ENCODE data around the gene STEEP1.

STEEP1 gene

DNA sequence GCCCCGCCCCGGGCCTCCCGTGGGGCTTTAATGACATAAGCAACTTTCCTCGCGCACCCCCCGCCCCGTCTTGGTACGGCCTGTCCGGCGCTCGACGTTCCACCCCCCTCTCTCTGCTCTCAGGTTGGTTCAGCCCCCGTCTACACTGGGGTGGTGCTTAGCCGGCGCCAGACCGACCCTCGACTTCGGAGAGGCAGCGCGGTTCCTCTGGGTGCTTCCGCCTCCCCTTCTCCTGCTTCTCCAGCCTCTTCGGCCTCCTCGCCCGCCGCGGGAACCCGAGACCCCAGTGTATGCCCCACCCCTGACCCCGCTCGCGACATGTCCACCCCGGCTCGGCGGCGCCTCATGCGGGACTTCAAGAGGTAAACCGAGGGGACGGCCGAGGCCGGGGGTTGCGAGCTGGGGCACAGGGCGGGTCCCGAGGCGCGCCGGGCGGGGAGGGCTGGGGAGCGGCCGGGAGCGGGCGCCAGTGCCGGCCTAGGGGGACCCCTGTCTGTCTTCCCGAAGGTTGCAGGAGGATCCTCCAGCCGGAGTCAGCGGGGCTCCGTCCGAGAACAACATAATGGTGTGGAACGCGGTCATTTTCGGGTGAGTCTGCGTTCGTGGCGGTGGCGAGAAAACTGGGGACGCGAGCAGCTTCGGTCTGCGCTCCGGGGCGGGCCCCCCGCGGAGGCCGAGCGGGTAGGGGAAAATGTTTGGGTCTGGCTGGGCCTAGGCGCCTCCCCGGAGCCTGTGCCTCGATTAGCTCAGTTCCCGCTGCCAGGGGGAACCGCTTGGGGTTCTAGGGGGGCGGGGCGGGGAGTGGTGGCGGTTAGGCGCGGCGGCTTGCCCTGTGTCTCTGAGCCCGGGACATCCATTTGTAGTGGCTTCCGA is 9.4 kb upstream of the STEEP1 start, which contains the start of gene UBE2A:
Gene UBE2A (plus strand): TSS at position 170 of the 873 bp plus-strand sequence. CDS start 149 bp downstream, at position 319.
- peaks cover 10% of the 10 kb centered on the region for H3K4me1 ChIP-seq (ENCODE audit: insufficient read depth, low read length)
- H3K9ac ChIP-seq (ENCODE audit: low read length): peak within 1 kb of the TSS; percentile 53
- H3K27me3 ChIP-seq (ENCODE audit: control insufficient read depth in 1 of 2, insufficient read depth in 2 of 2, low read length in 2 of 2): no peaks in the 10 kb centered on the region
- H3K4me3 ChIP-seq (ENCODE audit: low read depth in 1 of 2, low read length in 2 of 2): peak within 1 kb of the TSS; percentile 53 to 58
- no peaks in the 10 kb centered on the region for H3K9me3 ChIP-seq (ENCODE audit: low read length)
- peak within 1 kb of the TSS; percentile 76 for H3K27ac ChIP-seq (ENCODE audit: low read depth, low read length)
- H3K36me3 ChIP-seq (ENCODE audit: insufficient read depth, low read length): no peaks in the 10 kb centered on the region

GRCh38 chrX:119573840-119574393 is 8.7 kb upstream of the STEEP1 start:
- H3K4me1 ChIP-seq (ENCODE audit: insufficient read depth, low read length): peaks cover 10% of the 10 kb centered on the region
- H3K36me3 ChIP-seq (ENCODE audit: insufficient read depth, low read length): no peaks in the 10 kb centered on the region
- H3K27ac ChIP-seq (ENCODE audit: low read depth, low read length): peak overlapping the region; percentile 76
- no peaks in the 10 kb centered on the region for H3K9me3 ChIP-seq (ENCODE audit: low read length)
- no peaks in the 10 kb centered on the region for H3K27me3 ChIP-seq (ENCODE audit: control insufficient read depth in 1 of 2, insufficient read depth in 2 of 2, low read length in 2 of 2)
- H3K4me3 ChIP-seq (ENCODE audit: low read depth in 1 of 2, low read length in 2 of 2): peak overlapping the region; percentile 32 to 58
- H3K9ac ChIP-seq (ENCODE audit: low read length): no peak overlapping the region

- H3K4me1 ChIP-seq (ENCODE audit: insufficient read depth, low read length): peaks cover 10% of the 10 kb centered on the region
- no peaks in the 10 kb centered on the region for H3K9me3 ChIP-seq (ENCODE audit: low read length)
- no peak overlapping the region for H3K9ac ChIP-seq (ENCODE audit: low read length)
- no peaks in the 10 kb centered on the region for H3K27me3 ChIP-seq (ENCODE audit: control insufficient read depth in 1 of 2, insufficient read depth in 2 of 2, low read length in 2 of 2)
- H3K4me3 ChIP-seq (ENCODE audit: low read depth in 1 of 2, low read length in 2 of 2): peak overlapping the region in 1 of 2 donors; percentile 58
- no peaks in the 10 kb centered on the region for H3K36me3 ChIP-seq (ENCODE audit: insufficient read depth, low read length)
- H3K27ac ChIP-seq (ENCODE audit: low read depth, low read length): no peak overlapping the region
These were observed 8.0 kb upstream of the STEEP1 start for GRCh38 chrX:119573222-119573621.

GRCh38 chrX:119570351-119570835 is 5.2 kb upstream of the STEEP1 start:
- Histone ChIP-seq H3K36me3 (ENCODE audit: insufficient read depth, low read length) (no peaks in the 10 kb centered on the region), H3K9ac (ENCODE audit: low read length) (no peak overlapping the region), H3K27ac (ENCODE audit: low read depth, low read length) (no peak overlapping the region), H3K4me3 (ENCODE audit: low read depth in 1 of 2, low read length in 2 of 2) (no peak overlapping the region), H3K4me1 (ENCODE audit: insufficient read depth, low read length) (peaks cover 6% of the 10 kb centered on the region), H3K27me3 (ENCODE audit: control insufficient read depth in 1 of 2, insufficient read depth in 2 of 2, low read length in 2 of 2) (no peaks in the 10 kb centered on the region), H3K9me3 (ENCODE audit: low read length) (no peaks in the 10 kb centered on the region)

- Histone ChIP-seq H3K36me3 (ENCODE audit: insufficient read depth, low read length) (no peaks in the 10 kb centered on the region), H3K9me3 (ENCODE audit: low read length) (no peaks in the 10 kb centered on the region), H3K4me3 (ENCODE audit: low read depth in 1 of 2, low read length in 2 of 2) (no peak overlapping the region), H3K27me3 (ENCODE audit: control insufficient read depth in 1 of 2, insufficient read depth in 2 of 2, low read length in 2 of 2) (no peaks in the 10 kb centered on the region), H3K4me1 (ENCODE audit: insufficient read depth, low read length) (no peaks in the 10 kb centered on the region), H3K27ac (ENCODE audit: low read depth, low read length) (no peak overlapping the region), H3K9ac (ENCODE audit: low read length) (no peak overlapping the region)
These were observed 12.7 kb downstream of the STEEP1 start for GRCh38 chrX:119552508-119552907.

- no peaks in the 10 kb centered on the region for H3K27me3 ChIP-seq (ENCODE audit: control insufficient read depth in 1 of 2, insufficient read depth in 2 of 2, low read length in 2 of 2)
- H3K4me3 ChIP-seq (ENCODE audit: low read depth in 1 of 2, low read length in 2 of 2): no peak overlapping the region
- no peaks in the 10 kb centered on the region for H3K36me3 ChIP-seq (ENCODE audit: insufficient read depth, low read length)
- no peaks in the 10 kb centered on the region for H3K9me3 ChIP-seq (ENCODE audit: low read length)
- H3K27ac ChIP-seq (ENCODE audit: low read depth, low read length): no peak overlapping the region
- H3K9ac ChIP-seq (ENCODE audit: low read length): no peak overlapping the region
- no peaks in the 10 kb centered on the region for H3K4me1 ChIP-seq (ENCODE audit: insufficient read depth, low read length)
These were observed 15.7 kb downstream of the STEEP1 start for GRCh38 chrX:119549327-119550016.

DNA sequence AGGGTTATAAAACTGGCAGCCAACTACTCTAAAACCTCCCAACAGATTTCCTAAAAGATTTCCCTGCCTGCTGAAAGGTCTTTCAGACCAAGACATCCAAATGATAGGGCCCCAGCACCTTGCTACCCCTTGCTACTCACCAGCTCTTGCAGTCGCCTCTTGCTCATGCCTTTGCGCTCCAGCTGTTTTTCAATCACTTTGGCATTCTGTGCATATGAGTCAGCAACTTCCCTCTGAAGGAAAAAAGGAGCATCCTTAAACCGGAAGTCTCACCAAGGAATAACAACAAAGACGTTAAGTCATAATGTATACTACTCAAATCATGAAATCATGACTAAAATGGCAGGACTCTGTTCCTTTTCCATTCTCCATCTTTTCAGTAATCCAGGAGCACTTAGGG is 24.0 kb downstream of the STEEP1 start:
- Histone ChIP-seq H3K9me3 (ENCODE audit: low read length) (no peaks in the 10 kb centered on the region), H3K9ac (ENCODE audit: low read length) (no peak overlapping the region), H3K27me3 (ENCODE audit: control insufficient read depth in 1 of 2, insufficient read depth in 2 of 2, low read length in 2 of 2) (no peaks in the 10 kb centered on the region), H3K36me3 (ENCODE audit: insufficient read depth, low read length) (no peaks in the 10 kb centered on the region), H3K27ac (ENCODE audit: low read depth, low read length) (no peak overlapping the region), H3K4me3 (ENCODE audit: low read depth in 1 of 2, low read length in 2 of 2) (no peak overlapping the region), H3K4me1 (ENCODE audit: insufficient read depth, low read length) (no peaks in the 10 kb centered on the region)

DNA sequence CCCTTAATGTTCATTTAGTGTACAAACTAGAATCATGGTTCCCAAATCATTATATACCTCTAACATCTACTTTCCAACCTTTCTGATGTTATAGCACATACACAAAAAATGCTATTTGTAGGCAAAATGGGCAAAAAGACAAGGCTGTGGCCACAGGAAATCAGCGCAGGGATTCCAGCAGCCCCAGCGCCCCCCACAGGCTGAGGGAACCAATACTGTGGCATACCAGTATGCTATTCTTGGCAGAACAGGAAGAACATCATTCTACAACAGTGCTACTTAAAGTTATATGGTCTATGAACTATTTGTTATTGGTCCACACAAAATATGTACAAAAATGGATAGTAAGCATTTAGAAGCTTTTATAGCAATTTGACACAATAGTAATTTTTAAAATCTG is 25.3 kb downstream of the STEEP1 start:
- H3K9me3 ChIP-seq (ENCODE audit: low read length): no peaks in the 10 kb centered on the region
- no peaks in the 10 kb centered on the region for H3K4me1 ChIP-seq (ENCODE audit: insufficient read depth, low read length)
- no peak overlapping the region for H3K9ac ChIP-seq (ENCODE audit: low read length)
- no peak overlapping the region for H3K4me3 ChIP-seq (ENCODE audit: low read depth in 1 of 2, low read length in 2 of 2)
- no peaks in the 10 kb centered on the region for H3K27me3 ChIP-seq (ENCODE audit: control insufficient read depth in 1 of 2, insufficient read depth in 2 of 2, low read length in 2 of 2)
- no peaks in the 10 kb centered on the region for H3K36me3 ChIP-seq (ENCODE audit: insufficient read depth, low read length)
- H3K27ac ChIP-seq (ENCODE audit: low read depth, low read length): no peak overlapping the region

DNA sequence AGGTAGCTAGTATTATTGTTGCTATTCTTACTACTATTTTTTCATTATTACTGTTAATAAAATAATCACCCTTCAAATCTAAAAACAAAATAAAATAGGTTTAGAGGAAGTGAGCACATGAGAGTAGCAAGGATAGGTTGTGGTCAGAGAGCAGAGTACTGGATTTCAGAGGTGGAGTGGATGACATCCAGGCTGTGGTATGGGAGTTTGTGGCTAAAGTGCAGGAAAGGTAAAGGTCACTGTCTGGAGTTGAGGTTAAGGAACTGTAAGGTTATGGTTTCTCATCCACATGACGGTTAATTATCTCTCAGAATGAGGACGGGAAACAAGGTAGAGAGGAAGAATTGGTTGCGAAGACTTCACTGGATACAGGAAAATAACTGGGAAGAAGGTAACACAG is 27.7 kb downstream of the STEEP1 start:
- Histone ChIP-seq H3K36me3 (ENCODE audit: insufficient read depth, low read length) (no peaks in the 10 kb centered on the region), H3K4me1 (ENCODE audit: insufficient read depth, low read length) (no peaks in the 10 kb centered on the region), H3K27me3 (ENCODE audit: control insufficient read depth in 1 of 2, insufficient read depth in 2 of 2, low read length in 2 of 2) (no peaks in the 10 kb centered on the region), H3K9me3 (ENCODE audit: low read length) (no peaks in the 10 kb centered on the region), H3K9ac (ENCODE audit: low read length) (no peak overlapping the region), H3K4me3 (ENCODE audit: low read depth in 1 of 2, low read length in 2 of 2) (no peak overlapping the region), H3K27ac (ENCODE audit: low read depth, low read length) (no peak overlapping the region)

DNA sequence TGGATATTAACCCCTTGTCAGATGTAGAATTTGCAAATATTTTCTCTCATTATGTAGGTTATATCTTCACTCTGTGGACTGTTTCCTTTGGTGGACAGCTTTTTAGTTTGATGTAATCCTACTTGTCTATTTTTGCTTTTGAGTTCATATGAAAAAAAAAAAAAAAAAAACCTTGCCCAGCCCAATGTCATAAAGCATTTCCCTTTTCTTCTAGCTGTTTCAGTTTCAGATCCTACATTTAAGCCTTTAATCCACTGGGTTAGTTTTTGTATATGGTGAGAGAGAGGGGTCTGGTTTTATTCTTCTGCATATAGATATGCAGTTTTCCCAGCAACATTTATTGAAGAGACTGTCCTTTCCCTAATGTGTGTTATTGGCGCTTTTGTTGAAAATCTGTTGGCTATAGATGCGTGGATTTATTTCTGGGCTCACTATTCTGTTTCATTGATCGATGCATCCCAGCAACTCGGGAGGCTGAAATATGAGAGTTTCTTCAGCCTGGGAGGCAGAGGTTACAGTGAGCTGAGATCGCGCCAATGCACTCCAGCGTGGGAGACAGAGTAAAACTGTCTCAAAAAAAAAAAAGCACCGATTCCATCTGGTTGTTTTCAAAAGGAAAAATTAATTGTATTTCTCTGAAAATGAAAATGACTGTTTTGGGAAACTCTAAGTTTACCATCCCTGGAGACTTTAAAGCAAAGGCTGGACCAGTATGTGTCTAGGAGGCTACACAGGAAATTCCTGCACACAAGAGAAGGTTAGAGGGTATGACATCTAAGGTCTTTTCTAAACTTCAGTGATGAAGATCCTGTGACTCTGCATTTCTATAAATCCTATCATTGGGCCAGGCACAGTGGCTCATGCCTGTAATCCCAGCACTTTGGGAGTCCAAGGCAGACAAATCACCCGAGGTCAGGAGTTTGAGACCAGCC is 35.6 kb downstream of the STEEP1 start:
- H3K27ac ChIP-seq (ENCODE audit: low read depth, low read length): no peak overlapping the region

More for the DNA sequence above, 35.6 kb downstream of the STEEP1 start:
- H3K4me1 ChIP-seq (ENCODE audit: insufficient read depth, low read length): no peaks in the 10 kb centered on the region
- no peaks in the 10 kb centered on the region for H3K9me3 ChIP-seq (ENCODE audit: low read length)
- H3K4me3 ChIP-seq (ENCODE audit: low read depth in 1 of 2, low read length in 2 of 2): no peak overlapping the region
- H3K9ac ChIP-seq (ENCODE audit: low read length): no peak overlapping the region
- H3K27me3 ChIP-seq (ENCODE audit: control insufficient read depth in 1 of 2, insufficient read depth in 2 of 2, low read length in 2 of 2): no peaks in the 10 kb centered on the region
- H3K36me3 ChIP-seq (ENCODE audit: insufficient read depth, low read length): no peaks in the 10 kb centered on the region
